H9 (cell line): ENCODE results near the gene PNMA8A. TPM values are rescaled to one million over a fixed set of nuclear protein-coding genes. Genes with fewer than 3 reads are reported as not detected.

Experiments
- DNase-seq: peaks from one replicate; pipeline ENCODE4 v3.0.0-alpha.2; 2017
- H2AFZ ChIP-seq: one replicate; pipeline ENCODE4 v1.6.1; 2013; ENCODE audit warnings: mild to moderate bottlenecking, low read length, control low read depth, moderate library complexity
- H2AK5ac ChIP-seq: 2 replicates; pipeline ENCODE4 v1.6.1; 2013; ENCODE audit warnings: low read length, control low read depth, mixed read lengths; ENCODE audit not compliant: insufficient read length
- H2BK120ac ChIP-seq: one replicate; pipeline ENCODE4 v1.6.1; 2013; ENCODE audit warnings: low read depth, mild to moderate bottlenecking, low read length, control low read depth, inconsistent platforms; ENCODE audit not compliant: poor library complexity, severe bottlenecking
- H2BK12ac ChIP-seq: 2 replicates; pipeline ENCODE4 v1.6.1; 2013; ENCODE audit warnings: low read length, control low read depth, mixed read lengths, low read depth; ENCODE audit not compliant: insufficient read length
- H2BK15ac ChIP-seq: 2 replicates; pipeline ENCODE4 v1.6.1; 2013; ENCODE audit warnings: low read depth, low read length, control low read depth
- H2BK20ac ChIP-seq: one replicate; pipeline ENCODE4 v1.6.1; 2013; ENCODE audit warnings: low read depth, mild to moderate bottlenecking, low read length, control low read depth, inconsistent platforms; ENCODE audit not compliant: poor library complexity, severe bottlenecking
- H2BK5ac ChIP-seq: 2 replicates; pipeline ENCODE4 v1.6.1; 2013; ENCODE audit warnings: low read length, control low read depth, mixed read lengths; ENCODE audit not compliant: insufficient read length
- H3K14ac ChIP-seq: 2 replicates; pipeline ENCODE4 v1.6.1; 2013; ENCODE audit warnings: low read length, control low read depth; ENCODE audit not compliant: insufficient read depth
- H3K18ac ChIP-seq: 2 replicates; pipeline ENCODE4 v1.6.1; 2013; ENCODE audit warnings: low read depth, mild to moderate bottlenecking, mixed read lengths, low read length, control low read depth; ENCODE audit not compliant: insufficient read length
- H3K23ac ChIP-seq: 2 replicates; pipeline ENCODE4 v1.6.1; 2013; ENCODE audit warnings: low read length, control low read depth, mixed read lengths, low read depth; ENCODE audit not compliant: insufficient read length
- H3K23me2 ChIP-seq: 2 replicates; pipeline ENCODE4 v1.6.1; 2013; ENCODE audit warnings: low read depth, mild to moderate bottlenecking, mixed read lengths, low read length, control low read depth; ENCODE audit not compliant: insufficient read length, poor library complexity, severe bottlenecking
- H3K27ac ChIP-seq: 2 replicates; pipeline ENCODE4 v1.5.1; 2013; ENCODE audit warnings: low read length, control low read depth, mixed read lengths, low read depth; ENCODE audit not compliant: insufficient read length
- H3K27me3 ChIP-seq: 2 replicates; pipeline ENCODE4 v1.6.1; 2013; ENCODE audit warnings: low read length, control low read depth, inconsistent platforms; ENCODE audit not compliant: insufficient read depth
- H3K4ac ChIP-seq: 2 replicates; pipeline ENCODE4 v1.6.1; 2013; ENCODE audit warnings: low read depth, mild to moderate bottlenecking, control low read depth, inconsistent platforms, low read length, moderate library complexity
- H3K4me1 ChIP-seq: 2 replicates; pipeline ENCODE4 v1.6.1; 2013; ENCODE audit warnings: low read length, control low read depth, inconsistent platforms; ENCODE audit not compliant: insufficient read depth
- H3K4me2 ChIP-seq: 2 replicates; pipeline ENCODE4 v1.6.1; 2013; ENCODE audit warnings: low read length, control low read depth, mixed read lengths; ENCODE audit not compliant: insufficient read length, insufficient read depth
- H3K56ac ChIP-seq: 2 replicates; pipeline ENCODE4 v1.6.1; 2013; ENCODE audit warnings: low read depth, mild to moderate bottlenecking, mixed read lengths, low read length, control low read depth; ENCODE audit not compliant: insufficient read length
- H3K79me1 ChIP-seq: 2 replicates; pipeline ENCODE4 v1.6.1; 2013; ENCODE audit warnings: low read depth, mild to moderate bottlenecking, moderate library complexity, low read length, control low read depth, inconsistent platforms; ENCODE audit not compliant: insufficient read depth, poor library complexity, severe bottlenecking
- H3K79me2 ChIP-seq: 2 replicates; pipeline ENCODE4 v1.6.1; 2013; ENCODE audit warnings: low read length, control low read depth, inconsistent platforms; ENCODE audit not compliant: insufficient read depth
- H3K9ac ChIP-seq: 2 replicates; pipeline ENCODE4 v1.6.1; 2013; ENCODE audit warnings: low read length, control low read depth, mixed read lengths; ENCODE audit not compliant: insufficient read length; ENCODE audit errors: extremely low read depth
- H3K9me3 ChIP-seq: one replicate; pipeline ENCODE4 v1.6.1; 2013; ENCODE audit warnings: low read depth, low read length, inconsistent platforms; ENCODE audit not compliant: control insufficient read depth
- H3T11ph ChIP-seq: one replicate; pipeline ENCODE4 v1.6.1; 2013; ENCODE audit warnings: mild to moderate bottlenecking, low read length, control low read depth, inconsistent platforms
- H4K20me1 ChIP-seq: one replicate; pipeline ENCODE4 v1.6.1; 2013; ENCODE audit not compliant: control insufficient read depth, insufficient read length, insufficient read depth
- H4K5ac ChIP-seq: 2 replicates; pipeline ENCODE4 v1.6.1; 2013; ENCODE audit warnings: low read depth, mild to moderate bottlenecking, mixed read lengths, low read length, control low read depth; ENCODE audit not compliant: insufficient read length
- H4K8ac ChIP-seq: replicated peaks from 2 replicates; pipeline ENCODE4 v1.6.1; 2013; ENCODE audit warnings: low read length, control low read depth, mixed read lengths, low read depth; ENCODE audit not compliant: insufficient read length
- H4K91ac ChIP-seq: 2 replicates; pipeline ENCODE4 v1.6.1; 2013; ENCODE audit warnings: low read depth, mild to moderate bottlenecking, moderate library complexity, mixed read lengths, low read length, control low read depth; ENCODE audit not compliant: insufficient read length
- H3K27ac Mint-ChIP-seq, 3 experiments: 2 replicates in 2 of 3; 3 replicates in 1 of 3; pipeline ENCODE4 v1.8.0; 2020 to 2021; ENCODE audit warnings: mixed read lengths in 3 of 3, mild to moderate bottlenecking in 1 of 3, moderate library complexity in 1 of 3
- H3K27me3 Mint-ChIP-seq: 2 replicates; pipeline ENCODE4 v1.8.0; 2021; ENCODE audit warnings: low read depth, mild to moderate bottlenecking, moderate library complexity, mixed read lengths
- H3K36me3 Mint-ChIP-seq, 3 experiments: 2 replicates in 2 of 3; 3 replicates in 1 of 3; pipeline ENCODE4 v1.8.0; 2020 to 2021; ENCODE audit warnings: low read depth in 3 of 3, mixed read lengths in 3 of 3; ENCODE audit not compliant: insufficient read depth in 1 of 3
- H3K4me1 Mint-ChIP-seq, 2 experiments: 2 replicates each; pipeline ENCODE4 v1.8.0; 2020; ENCODE audit warnings: mixed read lengths in 2 of 2
- H3K4me3 Mint-ChIP-seq, 2 experiments: 2 replicates in 1 of 2; 3 replicates in 1 of 2; pipeline ENCODE4 v1.8.0; 2020 to 2021; ENCODE audit warnings: mild to moderate bottlenecking in 2 of 2, mixed read lengths in 2 of 2, moderate library complexity in 1 of 2
- H3K9me3 Mint-ChIP-seq, 2 experiments: 2 replicates in 1 of 2; 3 replicates in 1 of 2; pipeline ENCODE4 v1.8.0; 2020; ENCODE audit warnings: mild to moderate bottlenecking in 2 of 2, mixed read lengths in 2 of 2, moderate library complexity in 1 of 2
- CTCF ChIP-seq: fragments of 200-600 bp; sonication (generic); conservative IDR thresholded peaks from 3 replicates; pipeline ENCODE4 v1.8.0; 2021; ENCODE audit warnings: antibody characterized with exemption, mild to moderate bottlenecking
- WGBS: extraction: QIAGEN DNeasy Blood & Tissue Kit; methylation state at CpG from one replicate; pipeline ENCODE4 v1.1.7; 2013; ENCODE audit warnings: missing lambda C conversion rate, low lambda C conversion rate, mixed read lengths; ENCODE audit not compliant: insufficient read length; ENCODE audit errors: extremely low coverage; 5-methylcytosine and 5-hydroxymethylcytosine counted together
- total RNA-seq: library from RNA; stranded (reverse); gene quantifications from 2 replicates; pipeline ENCODE4 v1.2.1, GENCODE V29; 2021

PNMA8A gene
- total RNA-seq, 1 experiment from 2014 or later = 22.6 TPM

- no peaks in the 10 kb centered on the region for H3K4me1 ChIP-seq
- no peak for TF ChIP-seq CTCF
- DNase-seq = no peak
- H3K14ac ChIP-seq = no peak overlapping the region
- H4K8ac ChIP-seq = no peak overlapping the region
- H3T11ph ChIP-seq = peak overlapping the region; percentile 45
- no peak overlapping the region for H2BK15ac ChIP-seq
- Mint-ChIP-seq H3K9me3 (no peaks in the 10 kb centered on the region), H3K27me3 (peaks cover 2% of the 10 kb centered on the region; the same call in 1 of the 2 replicates), H3K4me3 (peak overlapping the region in 1 of 2 experiments; percentile 61; a peak in 2 of 5 replicates), H3K27ac (peak overlapping the region in 1 of 3 experiments; percentile 94; a peak in 2 of 7 replicates), H3K36me3 (no peaks in the 10 kb centered on the region), H3K4me1 (peaks cover 12 to 20% of the 10 kb centered on the region in 2 experiments)
- no peak overlapping the region for H2BK12ac ChIP-seq
- no peak overlapping the region for H3K4me2 ChIP-seq
- H2BK5ac ChIP-seq = no peak overlapping the region
- H4K5ac ChIP-seq = no peak overlapping the region
- H3K4ac ChIP-seq = peak overlapping the region; percentile 59; the same call in 1 of the 2 replicates
- H3K18ac ChIP-seq = peak overlapping the region; percentile 78
- WGBS = no CpG with 5 or more reads among the region's 4 CpGs
- peak overlapping the region; percentile 1 for H2BK20ac ChIP-seq
- H3K9ac ChIP-seq = no peak overlapping the region
- H3K23ac ChIP-seq = no peak overlapping the region
- no peak overlapping the region for H3K56ac ChIP-seq
- peak overlapping the region; percentile 81 for H2BK120ac ChIP-seq
- H3K27ac ChIP-seq = no peak overlapping the region
- H3K79me1 ChIP-seq = no peaks in the 10 kb centered on the region
- no peaks in the 10 kb centered on the region for H3K9me3 ChIP-seq
- H4K20me1 ChIP-seq = no peaks in the 10 kb centered on the region
- no peak overlapping the region for H2AK5ac ChIP-seq
- no peaks in the 10 kb centered on the region for H3K27me3 ChIP-seq
- H4K91ac ChIP-seq = no peak overlapping the region
- H2AFZ ChIP-seq = no peak overlapping the region
- no peaks in the 10 kb centered on the region for H3K23me2 ChIP-seq
- no peaks in the 10 kb centered on the region for H3K79me2 ChIP-seq
Measured at GRCh38 chr19:46478356-46478986, 7.1 kb upstream of the PNMA8A start.
